Breast epithelium (tissue), 4 donors: ENCODE results near the gene ATP6V1C2. TPM values are rescaled to one million over a fixed set of nuclear protein-coding genes. Genes with fewer than 3 reads are reported as not detected.

Source experiments
- DNase-seq, 2 donors: peaks; one replicate each; pipeline ENCODE4 v3.0.0-alpha.2; 2019; ENCODE audit warnings: low spot score in 2 of 2
- H3K27ac ChIP-seq, 2 donors: fragments of 200-600 bp; sonication (generic) in 1 of 2; one replicate each; pipeline ENCODE4 v1.5.1; 2016 to 2019; ENCODE audit warnings: mild to moderate bottlenecking in 1 of 2
- H3K27me3 ChIP-seq, 2 donors: fragments of 200-600 bp; sonication (generic) in 1 of 2; one replicate each; pipeline versions ENCODE4 v1.5.1 to v1.6.0; 2017 to 2019; ENCODE audit warnings: control low read depth in 1 of 2, mild to moderate bottlenecking in 1 of 2
- H3K36me3 ChIP-seq: fragments of 200-600 bp; one replicate; pipeline ENCODE4 v1.5.1; 2019
- H3K4me1 ChIP-seq, 2 donors: fragments of 200-600 bp; sonication (generic); one replicate each; pipeline ENCODE4 v1.5.1; 2016 to 2019; ENCODE audit warnings: control low read depth in 1 of 2
- H3K4me3 ChIP-seq, 3 donors: fragments of 200-600 bp; sonication (generic); 1 replicate in 2 of 3; 2 replicates in 1 of 3; pipeline ENCODE4 v1.5.1; 2016 to 2019; ENCODE audit warnings: mild to moderate bottlenecking in 3 of 3, moderate library complexity in 2 of 3
- H3K9me3 ChIP-seq, 2 donors: fragments of 200-600 bp; sonication (generic) in 1 of 2; one replicate each; pipeline ENCODE4 v1.5.1; 2016 to 2019; ENCODE audit warnings: control low read depth in 1 of 2
- CTCF ChIP-seq, 3 donors: fragments of 450-650 bp; IDR thresholded peaks; one replicate each; pipeline ENCODE4 v1.5.1; 2016 to 2017; ENCODE audit warnings: antibody characterized with exemption in 3 of 3, mild to moderate bottlenecking in 3 of 3, moderate library complexity in 3 of 3
- POLR2A ChIP-seq: fragments of 450-650 bp; IDR thresholded peaks from one replicate; pipeline ENCODE4 v1.6.1; 2016; ENCODE audit warnings: antibody characterized with exemption, mild to moderate bottlenecking, moderate library complexity
- POLR2AphosphoS5 ChIP-seq, 3 donors: sonication (generic); formaldehyde crosslinking; IDR thresholded peaks; one replicate each; pipeline ENCODE4 v1.6.1; 2017; ENCODE audit warnings: antibody characterized with exemption in 3 of 3
- intact Hi-C: fragments of 100-400 bp; cut with DNase I; formaldehyde crosslinking; loops from one replicate; pipeline ENCODE4 v1.15.1; 2023; ENCODE audit warnings: low total_unique reads
- total RNA-seq, 3 donors: library from RNA; depleted of rRNA; stranded (reverse); fragments of >200 nt; gene quantifications; one replicate each; pipeline ENCODE4 v1.1.0, GENCODE V29; 2016

Gene ATP6V1C2, protein sequence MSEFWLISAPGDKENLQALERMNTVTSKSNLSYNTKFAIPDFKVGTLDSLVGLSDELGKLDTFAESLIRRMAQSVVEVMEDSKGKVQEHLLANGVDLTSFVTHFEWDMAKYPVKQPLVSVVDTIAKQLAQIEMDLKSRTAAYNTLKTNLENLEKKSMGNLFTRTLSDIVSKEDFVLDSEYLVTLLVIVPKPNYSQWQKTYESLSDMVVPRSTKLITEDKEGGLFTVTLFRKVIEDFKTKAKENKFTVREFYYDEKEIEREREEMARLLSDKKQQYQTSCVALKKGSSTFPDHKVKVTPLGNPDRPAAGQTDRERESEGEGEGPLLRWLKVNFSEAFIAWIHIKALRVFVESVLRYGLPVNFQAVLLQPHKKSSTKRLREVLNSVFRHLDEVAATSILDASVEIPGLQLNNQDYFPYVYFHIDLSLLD
- 10 to 100 TPM in 1 of 3 donors, under 1 TPM in 2; 0.16 to 18.7 (median 0.66) TPM for total RNA-seq

GRCh38 chr2:10721396-10722251 is at the start of gene ATP6V1C2:
TSS of gene ATP6V1C2 (plus strand) at chr2:10721630. CDS start at chr2:10722850, 1,220 bp downstream.
- no peaks in the 10 kb centered on the region for H3K9me3 ChIP-seq
- peak within 1 kb of the TSS; percentile 29 to 77 (median 60) for H3K4me3 ChIP-seq
- no peaks in the 10 kb centered on the region for H3K36me3 ChIP-seq
- H3K27me3 ChIP-seq: peaks cover 0 to 34% of the 10 kb centered on the region in 2 donors
- intact Hi-C loops: no loop called here
- no peak for DNase-seq
- peaks cover 0 to 11% of the 10 kb centered on the region in 2 donors for H3K4me1 ChIP-seq
- no peak within 1 kb of the TSS for H3K27ac ChIP-seq
- no peak for TF ChIP-seq POLR2A
- no peak for TF ChIP-seq CTCF (IDR thresholded peaks at IDR 0.05)
- TF ChIP-seq POLR2AphosphoS5 (IDR thresholded peaks at IDR 0.05): no peak

- Histone ChIP-seq H3K4me3 (no peak overlapping the region), H3K4me1 (no peaks in the 10 kb centered on the region), H3K27ac (no peak overlapping the region), H3K27me3 (no peaks in the 10 kb centered on the region), H3K36me3 (no peaks in the 10 kb centered on the region), H3K9me3 (no peaks in the 10 kb centered on the region)
- TF ChIP-seq CTCF (IDR thresholded peaks at IDR 0.05) (no peak), POLR2AphosphoS5 (IDR thresholded peaks at IDR 0.05) (no peak), POLR2A (no peak)
- intact Hi-C loops: no loop called here
- DNase-seq: no peak
Measured at GRCh38 chr2:10675131-10675530, 46.3 kb upstream of the ATP6V1C2 start.

DNA sequence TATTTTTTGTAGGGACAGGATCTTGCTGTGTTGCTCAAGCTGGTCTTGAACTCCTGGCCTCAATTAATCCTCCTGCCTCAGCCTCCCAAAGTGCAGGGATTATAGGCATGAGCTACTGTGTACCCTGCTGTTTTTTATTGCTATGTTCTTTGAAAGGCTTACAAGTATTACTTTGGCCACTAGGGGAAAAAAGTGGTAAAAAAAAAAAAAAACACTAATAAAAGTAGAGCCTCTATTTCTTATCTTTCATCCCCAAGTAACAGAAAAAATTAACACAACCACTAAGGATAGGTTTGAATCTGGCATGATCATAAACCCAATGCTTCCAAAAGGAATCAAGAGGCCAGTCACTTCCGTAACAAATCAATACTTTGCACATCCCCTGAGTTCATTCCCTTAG is 43.2 kb upstream of the ATP6V1C2 start:
- no peaks in the 10 kb centered on the region for H3K9me3 ChIP-seq
- intact Hi-C loops: no loop called here
- H3K36me3 ChIP-seq: peaks cover 5% of the 10 kb centered on the region
- no peak overlapping the region for H3K4me3 ChIP-seq
- DNase-seq: no peak
- H3K27ac ChIP-seq: no peak overlapping the region
- no peaks in the 10 kb centered on the region for H3K4me1 ChIP-seq
- no peaks in the 10 kb centered on the region for H3K27me3 ChIP-seq
- TF ChIP-seq POLR2A: no peak
- no peak for TF ChIP-seq CTCF (IDR thresholded peaks at IDR 0.05)
- no peak for TF ChIP-seq POLR2AphosphoS5 (IDR thresholded peaks at IDR 0.05)

DNA sequence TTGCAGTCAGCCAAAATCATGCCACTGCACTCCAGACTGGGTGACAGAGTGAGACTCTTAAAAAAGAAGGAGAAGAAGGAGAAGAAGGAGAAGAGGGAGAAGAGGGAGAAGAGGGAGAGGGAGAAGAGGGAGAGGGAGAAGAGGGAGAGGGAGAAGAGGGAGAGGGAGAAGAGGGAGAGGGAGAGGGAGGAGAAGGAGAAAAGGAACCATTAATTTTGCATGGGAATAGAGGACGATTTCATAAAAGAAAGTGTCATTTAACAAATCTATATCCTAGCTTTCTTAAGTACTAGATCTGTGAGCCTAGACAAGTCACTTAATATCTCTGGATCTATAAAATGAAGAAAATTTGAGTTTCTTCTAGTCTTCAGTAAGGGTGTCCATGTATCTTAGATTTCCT is 41.2 kb upstream of the ATP6V1C2 start:
- Histone ChIP-seq H3K4me1 (no peaks in the 10 kb centered on the region), H3K27ac (no peak overlapping the region), H3K9me3 (no peaks in the 10 kb centered on the region), H3K27me3 (no peaks in the 10 kb centered on the region), H3K4me3 (no peak overlapping the region), H3K36me3 (peaks cover 9% of the 10 kb centered on the region)
- no peak for DNase-seq
- intact Hi-C loops: no loop called here
- no peak for TF ChIP-seq POLR2A
- no peak for TF ChIP-seq POLR2AphosphoS5 (IDR thresholded peaks at IDR 0.05)
- no peak for TF ChIP-seq CTCF (IDR thresholded peaks at IDR 0.05)

DNA sequence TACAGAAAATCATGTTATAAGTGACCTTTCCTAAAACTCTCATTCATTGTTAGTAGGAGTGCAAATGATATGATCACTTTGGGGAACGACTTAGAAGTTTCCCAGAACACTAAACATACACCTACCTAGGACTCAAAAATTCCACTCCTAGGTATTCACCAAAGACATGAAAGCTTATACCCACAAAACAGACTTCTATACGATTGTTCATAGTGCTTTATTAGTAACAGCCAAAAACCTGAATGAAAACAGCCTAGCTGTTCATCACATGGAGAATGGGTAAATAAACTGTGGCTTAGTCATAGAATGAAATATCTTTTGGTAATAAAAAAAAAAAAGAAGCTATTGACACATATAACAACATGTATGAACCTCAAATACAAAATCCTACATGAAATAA is 40.5 kb upstream of the ATP6V1C2 start:
- H3K27me3 ChIP-seq: no peaks in the 10 kb centered on the region
- intact Hi-C loops: no loop called here
- no peak overlapping the region for H3K27ac ChIP-seq

More for the DNA sequence above, 40.5 kb upstream of the ATP6V1C2 start:
- Histone ChIP-seq H3K4me3 (no peak overlapping the region), H3K36me3 (peaks cover 9% of the 10 kb centered on the region), H3K9me3 (no peaks in the 10 kb centered on the region), H3K4me1 (no peaks in the 10 kb centered on the region)
- no peak for DNase-seq
- TF ChIP-seq CTCF (IDR thresholded peaks at IDR 0.05) (no peak), POLR2A (no peak), POLR2AphosphoS5 (IDR thresholded peaks at IDR 0.05) (no peak)
